Activated gamma-delta T cell treated with anti-CD3 and anti-CD28 coated beads, Interleukin-2, amount 50 U/mL, for 16 hours (primary cell): Measurements from ENCODE around the gene PRDX2.

ENCODE experiments used
- DNase-seq: peaks from one replicate; pipeline ENCODE4 v3.0.0-alpha.2; 2020; ENCODE audit warnings: low read depth

Gene PRDX2

DNA sequence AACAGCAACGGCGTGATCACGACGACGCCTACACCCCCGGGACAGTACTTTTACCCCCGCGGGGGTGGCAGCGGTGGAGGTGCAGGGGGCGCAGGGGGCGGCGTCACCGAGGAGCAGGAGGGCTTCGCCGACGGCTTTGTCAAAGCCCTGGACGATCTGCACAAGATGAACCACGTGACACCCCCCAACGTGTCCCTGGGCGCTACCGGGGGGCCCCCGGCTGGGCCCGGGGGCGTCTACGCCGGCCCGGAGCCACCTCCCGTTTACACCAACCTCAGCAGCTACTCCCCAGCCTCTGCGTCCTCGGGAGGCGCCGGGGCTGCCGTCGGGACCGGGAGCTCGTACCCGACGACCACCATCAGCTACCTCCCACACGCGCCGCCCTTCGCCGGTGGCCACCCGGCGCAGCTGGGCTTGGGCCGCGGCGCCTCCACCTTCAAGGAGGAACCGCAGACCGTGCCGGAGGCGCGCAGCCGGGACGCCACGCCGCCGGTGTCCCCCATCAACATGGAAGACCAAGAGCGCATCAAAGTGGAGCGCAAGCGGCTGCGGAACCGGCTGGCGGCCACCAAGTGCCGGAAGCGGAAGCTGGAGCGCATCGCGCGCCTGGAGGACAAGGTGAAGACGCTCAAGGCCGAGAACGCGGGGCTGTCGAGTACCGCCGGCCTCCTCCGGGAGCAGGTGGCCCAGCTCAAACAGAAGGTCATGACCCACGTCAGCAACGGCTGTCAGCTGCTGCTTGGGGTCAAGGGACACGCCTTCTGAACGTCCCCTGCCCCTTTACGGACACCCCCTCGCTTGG, 9.3 kb downstream of the PRDX2 start:
- peak; percentile 57 for DNase-seq

DNA sequence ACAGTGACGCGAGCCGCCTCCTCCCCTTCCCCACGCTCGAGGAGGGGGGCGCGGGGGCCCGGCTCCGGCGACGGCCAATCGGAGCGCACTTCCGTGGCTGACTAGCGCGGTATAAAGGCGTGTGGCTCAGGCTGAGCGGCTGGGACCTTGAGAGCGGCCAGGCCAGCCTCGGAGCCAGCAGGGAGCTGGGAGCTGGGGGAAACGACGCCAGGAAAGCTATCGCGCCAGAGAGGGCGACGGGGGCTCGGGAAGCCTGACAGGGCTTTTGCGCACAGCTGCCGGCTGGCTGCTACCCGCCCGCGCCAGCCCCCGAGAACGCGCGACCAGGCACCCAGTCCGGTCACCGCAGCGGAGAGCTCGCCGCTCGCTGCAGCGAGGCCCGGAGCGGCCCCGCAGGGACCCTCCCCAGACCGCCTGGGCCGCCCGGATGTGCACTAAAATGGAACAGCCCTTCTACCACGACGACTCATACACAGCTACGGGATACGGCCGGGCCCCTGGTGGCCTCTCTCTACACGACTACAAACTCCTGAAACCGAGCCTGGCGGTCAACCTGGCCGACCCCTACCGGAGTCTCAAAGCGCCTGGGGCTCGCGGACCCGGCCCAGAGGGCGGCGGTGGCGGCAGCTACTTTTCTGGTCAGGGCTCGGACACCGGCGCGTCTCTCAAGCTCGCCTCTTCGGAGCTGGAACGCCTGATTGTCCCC, 10.1 kb downstream of the PRDX2 start, which contains the start of gene JUNB:
JUNB (plus strand) TSS at position 142 of the 706 bp plus-strand sequence; CDS start at position 428, 286 bp downstream.
- DNase-seq: peak; percentile 93

DNA sequence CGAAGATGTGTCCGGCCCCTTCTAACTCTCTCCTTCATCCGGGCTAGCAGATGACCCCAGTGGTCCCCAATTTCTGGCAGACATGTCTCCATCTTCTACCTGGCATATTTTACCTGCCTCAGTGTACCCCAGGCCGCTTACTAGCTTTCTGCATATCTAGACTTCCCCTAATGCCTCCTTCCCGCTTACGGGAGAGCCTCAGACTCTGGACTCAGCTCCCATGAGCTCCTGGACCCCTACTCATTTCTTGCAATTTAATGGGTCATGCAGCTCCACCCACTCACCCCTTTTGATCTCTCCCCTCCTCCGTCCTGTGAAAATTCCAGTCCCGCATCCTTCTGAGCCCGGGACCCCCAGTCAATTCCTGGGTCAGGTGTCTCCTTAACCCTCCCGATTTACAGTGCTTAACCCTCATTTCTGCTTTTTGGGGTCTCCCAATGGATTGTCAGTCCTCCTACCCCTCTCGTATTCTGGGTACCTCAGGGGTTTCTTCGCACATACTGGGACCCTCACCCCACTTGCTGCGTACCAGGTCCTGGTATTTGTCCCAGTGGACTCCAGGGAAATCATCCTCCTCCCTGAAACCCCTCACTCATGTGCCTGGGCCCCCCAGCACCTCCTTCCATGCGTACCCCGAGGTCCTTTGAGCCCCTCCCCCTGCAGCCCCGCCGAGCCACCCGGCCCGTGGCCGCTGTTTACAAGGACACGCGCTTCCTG, 10.8 kb downstream of the PRDX2 start:
- no peak for DNase-seq

DNA sequence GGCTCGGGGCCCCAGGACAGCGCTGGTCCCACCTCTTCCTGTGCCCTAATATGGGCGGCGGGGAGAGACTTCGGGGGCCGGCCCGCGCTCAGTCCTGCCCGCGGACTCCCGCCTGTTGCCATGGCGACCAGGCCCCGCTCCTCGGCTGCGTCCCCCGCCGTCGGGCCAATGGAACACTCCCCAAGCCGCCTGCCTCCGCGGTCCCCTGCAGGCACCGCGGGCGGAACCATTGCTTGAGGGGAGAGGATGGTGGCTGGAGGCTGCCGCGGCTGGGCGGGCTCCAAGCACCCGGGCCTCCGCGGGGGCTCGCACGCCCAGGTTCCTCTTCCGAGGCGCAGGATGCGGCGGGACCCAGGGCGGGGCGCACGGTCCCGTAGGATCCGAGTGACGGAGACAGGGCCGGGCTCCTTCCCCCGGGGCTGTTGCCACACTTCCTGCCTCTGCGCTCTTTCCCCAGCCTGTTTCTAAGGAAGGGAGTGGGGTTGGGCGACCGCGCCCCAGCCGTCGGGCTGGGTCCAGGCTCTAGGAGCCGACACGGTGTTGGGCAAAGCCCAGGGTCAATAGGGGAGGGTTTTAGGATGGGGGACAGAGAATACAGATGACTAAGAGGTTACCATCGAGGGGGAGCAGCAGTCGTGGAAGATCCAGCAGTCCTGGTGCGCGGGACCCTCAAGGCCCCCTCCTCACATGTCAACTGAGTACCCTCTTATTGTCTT, 11.5 kb downstream of the PRDX2 start:
- peak; percentile 89 for DNase-seq

DNA sequence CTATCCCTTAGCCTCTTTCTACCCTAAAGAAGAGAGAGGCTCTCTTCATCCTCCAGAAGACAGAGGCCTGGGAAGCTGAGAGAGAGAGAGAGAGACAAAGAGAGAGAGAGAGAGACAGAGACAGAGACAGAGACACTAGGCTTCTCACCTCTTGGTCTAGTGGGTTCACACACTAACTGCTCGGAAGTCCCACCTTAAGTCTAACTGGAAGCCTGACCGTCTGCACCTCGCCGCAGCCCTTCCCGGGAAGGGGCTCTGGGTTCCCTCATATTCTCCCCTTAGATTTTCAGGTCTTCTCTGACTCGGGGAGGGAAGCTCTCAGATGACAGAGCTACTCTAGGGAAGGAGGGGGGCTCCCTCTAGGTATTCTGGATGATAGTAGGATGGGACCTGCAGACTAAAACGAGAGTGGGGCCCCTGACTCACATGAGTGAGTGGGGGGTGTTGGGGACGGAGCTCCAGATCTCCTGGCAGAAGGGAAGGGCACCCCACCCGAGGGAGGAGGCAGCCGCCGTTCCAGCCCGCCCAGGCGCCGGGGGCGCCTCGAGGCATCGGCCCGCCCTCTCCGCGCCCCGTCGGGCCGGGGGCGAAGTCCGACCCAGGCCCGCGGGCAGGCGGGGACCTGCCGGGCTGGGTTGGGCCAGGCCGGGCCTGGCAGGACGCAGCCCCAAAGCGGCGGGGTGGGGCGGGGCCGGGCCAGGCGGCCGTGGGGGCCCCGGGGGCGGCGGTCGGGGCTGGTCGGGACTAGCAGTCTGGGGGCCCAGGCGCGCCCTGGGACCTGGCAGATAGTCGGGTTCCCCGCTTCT, 12.3 kb downstream of the PRDX2 start:
- DNase-seq: no peak

DNA sequence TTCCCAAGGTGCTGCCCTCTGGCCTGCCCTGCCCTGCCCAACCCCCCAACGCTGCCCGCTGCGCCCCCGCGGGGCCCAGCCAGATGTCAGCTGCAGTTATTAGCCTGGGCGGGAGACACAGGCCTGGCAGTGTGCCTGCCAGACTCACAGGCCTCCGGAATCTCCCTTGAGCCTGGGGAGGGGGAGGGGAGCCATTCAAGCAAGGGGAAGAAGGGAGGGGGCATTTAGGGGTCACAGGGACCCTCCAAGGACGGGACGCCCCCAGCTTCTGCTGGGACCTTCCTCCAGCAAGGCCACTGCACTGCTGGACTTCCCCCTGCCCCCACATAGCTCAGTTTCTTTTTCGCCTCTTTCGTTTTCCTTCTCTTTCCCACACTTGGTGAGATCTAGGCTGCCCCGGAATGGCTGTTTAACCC, 12.9 kb downstream of the PRDX2 start:
- DNase-seq: no peak

DNA sequence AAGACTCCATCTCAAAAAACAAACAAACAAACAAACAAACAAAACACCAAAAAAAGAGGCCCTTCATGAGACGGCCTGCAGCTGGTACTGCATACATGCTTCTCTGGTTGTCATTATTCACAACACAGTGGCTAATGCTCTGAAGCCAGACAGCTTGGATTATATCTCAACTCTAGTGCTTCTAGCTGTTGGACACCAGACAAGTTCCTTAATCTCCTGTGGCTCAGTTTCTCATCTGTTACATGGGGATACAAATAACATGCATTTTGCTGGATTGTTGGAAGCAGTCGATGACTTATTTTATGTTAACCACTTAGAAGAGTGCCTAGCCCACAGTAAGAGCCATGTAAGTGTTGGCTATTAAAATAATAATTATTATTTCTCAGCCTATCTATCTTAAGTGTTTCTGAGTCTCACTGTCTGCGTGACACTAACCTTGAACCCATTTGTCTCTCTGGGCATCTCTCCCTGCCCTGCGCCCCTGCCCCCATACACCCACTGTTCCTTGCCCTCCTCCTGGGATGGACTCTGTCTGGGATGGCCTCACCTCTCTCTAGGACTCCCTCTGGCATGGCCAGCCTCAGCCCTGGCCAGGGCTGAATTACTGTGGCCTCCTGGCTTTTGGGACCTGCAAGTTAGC, 13.4 kb downstream of the PRDX2 start:
- DNase-seq: no peak

DNA sequence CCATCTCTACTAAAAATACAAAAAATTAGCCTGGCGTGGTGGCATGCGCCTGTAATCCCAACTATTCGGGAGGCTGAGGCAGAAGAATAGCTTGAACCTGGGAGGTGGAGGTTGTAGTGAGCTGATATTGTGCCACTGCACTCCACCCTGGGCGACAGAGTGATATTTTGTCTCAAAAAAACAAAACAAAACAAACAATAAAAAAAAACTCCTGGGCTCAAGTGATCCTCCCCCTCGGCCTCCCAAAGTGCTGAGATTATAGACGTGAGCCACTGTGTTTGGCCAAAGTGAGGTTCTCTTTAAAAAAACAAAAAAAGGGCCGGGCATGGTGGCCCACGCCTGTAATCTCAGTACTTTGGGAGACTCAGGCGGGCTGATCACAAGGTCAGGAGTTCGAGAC, 14.1 kb downstream of the PRDX2 start:
- DNase-seq: no peak

DNA sequence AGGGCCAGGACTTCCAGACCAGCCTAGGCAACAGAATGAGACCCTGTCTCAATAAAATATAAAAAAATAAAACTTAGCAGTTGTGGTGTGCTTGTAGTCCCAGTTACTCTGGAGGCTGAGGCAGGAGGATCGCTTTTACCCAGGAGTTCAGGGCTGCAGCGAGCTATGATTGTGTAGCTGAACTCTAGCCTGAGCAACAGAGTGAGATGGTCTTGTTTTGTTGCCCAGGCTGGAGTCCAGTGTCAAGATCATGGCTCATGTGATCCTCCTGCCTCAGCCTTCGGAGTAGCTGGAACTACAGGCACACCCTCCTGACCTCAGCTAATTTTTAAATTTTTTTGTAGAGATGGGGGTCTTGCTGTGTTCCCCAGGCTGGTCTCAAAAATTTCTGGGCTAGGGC, 14.6 kb downstream of the PRDX2 start:
- DNase-seq: no peak

DNA sequence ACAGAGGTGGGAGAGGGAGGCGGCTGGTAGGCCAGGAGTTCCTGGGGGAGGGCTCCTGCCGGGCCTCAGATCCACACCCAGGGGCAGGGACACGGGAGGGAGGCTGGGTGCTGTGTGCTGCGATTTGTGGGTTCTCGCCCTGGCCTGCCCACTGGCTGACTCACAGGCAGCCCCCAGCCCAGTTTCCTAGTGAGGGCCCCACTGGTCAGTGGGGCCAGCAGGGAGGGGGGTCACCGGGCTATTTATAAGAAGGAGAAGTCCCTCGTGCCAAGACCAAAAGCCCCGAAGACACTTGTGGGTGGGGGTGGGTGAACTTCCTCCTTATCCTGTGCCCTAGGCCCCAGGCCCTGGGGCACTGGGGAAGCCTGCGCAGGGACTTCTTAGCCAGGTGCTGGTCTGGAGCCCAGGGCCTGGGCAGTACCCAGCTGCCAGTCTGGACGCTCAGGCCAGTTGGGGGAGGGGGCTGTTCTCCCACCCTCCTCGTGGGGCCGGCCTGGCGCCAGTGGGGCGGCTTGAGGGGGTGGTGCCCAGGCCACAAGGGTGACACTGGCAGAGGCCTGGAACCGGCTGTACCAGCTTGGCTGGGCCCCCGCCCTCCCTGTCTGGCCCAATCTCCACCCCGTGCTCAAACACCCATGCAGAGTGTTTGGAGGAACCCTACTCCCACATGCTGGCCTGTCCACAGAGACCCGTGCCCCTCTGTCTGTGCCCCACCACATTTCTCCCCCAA, 15.3 kb downstream of the PRDX2 start:
- DNase-seq: no peak

DNA sequence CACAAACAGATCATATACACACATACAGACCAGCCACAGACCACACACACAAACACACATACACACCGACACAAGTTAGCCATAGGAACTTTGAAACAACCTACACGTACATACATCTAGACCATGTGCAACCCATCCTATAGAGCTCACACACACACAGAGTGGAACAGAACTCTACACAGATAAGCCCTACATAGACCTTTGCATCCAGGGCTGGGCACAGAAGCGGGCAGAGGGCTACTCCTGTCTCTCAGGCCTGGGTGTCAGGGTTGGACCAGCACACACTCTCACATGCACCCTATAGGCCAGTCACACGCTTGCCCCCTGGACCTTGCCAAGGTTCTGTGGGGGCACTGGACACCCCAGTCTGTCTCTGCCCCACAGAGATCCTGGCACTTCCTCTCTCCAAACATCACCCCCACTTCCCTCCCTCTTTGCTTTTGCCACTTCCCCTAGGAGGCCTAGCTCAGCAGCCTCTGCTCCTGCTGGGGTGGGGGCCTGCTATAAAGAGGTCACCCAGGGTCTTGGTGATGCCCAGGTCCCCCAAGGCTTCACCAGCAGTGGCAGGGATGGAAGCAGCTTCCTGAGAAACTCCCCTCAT, 16.1 kb downstream of the PRDX2 start:
- DNase-seq: no peak

DNA sequence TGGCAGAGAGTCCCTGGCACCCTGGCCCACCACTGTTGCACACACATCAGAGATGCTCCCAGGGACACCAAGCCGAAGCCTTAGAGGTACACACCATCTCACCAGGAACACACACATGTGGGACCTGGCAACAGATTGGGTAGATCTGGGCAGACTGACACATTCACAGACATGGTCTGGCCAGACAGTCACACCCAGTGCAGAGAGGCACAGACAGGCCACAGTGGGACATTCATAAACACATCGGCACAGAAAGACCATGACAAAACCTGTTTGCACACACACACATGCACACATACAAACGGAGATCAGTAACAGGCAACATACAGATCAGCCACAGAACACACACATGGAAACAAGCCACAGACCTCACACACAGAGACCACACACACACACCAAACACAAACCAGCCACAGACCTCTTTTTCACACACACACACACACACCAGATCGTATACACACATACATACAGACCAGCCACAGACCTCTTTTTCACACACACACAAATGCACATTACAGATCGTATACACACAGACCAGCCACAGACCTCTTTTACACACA, 16.6 kb downstream of the PRDX2 start:
- no peak for DNase-seq

DNA sequence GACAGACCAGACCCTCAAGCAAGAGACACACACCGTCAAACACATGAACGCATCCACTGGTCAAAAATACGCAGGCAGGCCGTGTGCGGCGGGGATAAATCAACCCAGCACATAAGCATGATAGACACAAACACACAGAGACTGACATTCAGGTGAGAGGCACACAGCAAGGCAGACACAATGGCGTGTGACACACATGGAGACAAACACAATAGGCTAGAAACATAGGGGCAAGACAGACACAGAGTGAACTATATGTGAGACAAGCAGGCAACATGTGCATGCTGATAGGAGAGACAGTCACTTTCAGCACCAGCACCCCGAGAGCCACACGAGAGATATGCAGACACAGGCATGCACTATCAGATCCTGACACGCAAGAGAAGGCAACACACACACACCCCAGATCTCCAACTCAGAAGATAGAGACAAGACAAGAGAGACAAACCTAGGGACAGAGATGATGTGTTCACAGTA, 17.2 kb downstream of the PRDX2 start:
- DNase-seq: no peak

DNA sequence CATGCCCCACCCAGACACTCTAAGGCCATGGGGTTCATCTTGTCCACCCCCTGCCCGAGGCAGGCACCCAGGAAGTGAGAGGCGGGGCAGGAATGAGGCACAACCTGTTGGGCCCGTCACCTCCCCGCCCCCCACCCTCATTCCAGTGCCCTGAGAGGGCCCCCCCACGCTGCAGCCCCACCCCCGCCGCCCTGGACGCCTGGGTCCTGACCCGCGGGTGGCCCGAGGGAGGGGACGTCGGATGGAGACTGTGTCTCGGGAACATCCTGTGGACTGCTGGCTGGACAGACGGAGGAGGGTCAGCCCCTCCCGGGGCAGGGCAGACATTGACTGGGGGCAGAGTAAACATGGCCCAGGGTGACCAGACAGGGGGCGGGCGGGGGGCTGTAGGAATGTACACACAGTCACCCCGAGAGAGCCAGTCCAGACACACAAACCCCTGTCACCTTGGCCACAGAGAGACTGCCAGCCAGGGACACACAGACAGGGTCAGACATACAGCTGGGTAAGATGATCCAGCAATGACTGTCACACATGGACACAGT, 17.7 kb downstream of the PRDX2 start:
- DNase-seq: no peak

DNA sequence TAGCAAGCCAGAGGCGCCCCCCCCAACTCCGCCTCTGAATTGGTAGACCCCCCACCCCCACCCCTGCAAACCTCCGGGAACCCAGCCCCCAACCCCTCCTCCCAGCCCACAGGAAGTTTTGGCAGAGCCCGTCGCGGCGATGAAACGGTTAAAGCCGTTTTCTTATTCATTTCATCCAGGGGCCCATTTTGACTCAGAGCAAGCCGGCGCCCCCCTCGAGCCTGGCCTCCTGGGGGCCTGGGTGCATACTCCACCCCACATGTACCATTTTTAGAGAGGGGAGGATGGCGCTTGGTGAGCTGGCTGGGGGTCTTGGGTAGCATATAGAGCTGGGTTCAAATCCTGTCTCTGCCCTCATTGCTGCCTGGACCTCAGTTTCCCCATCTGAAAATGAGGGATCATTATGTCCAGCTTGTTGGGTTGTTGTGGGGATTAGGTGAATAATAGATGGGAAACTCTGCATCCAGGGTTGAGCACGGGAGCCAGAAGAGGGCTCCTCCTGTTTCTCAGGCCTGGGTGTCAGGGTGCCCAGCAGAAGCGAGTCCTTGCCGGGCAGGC, 18.2 kb downstream of the PRDX2 start:
- DNase-seq: no peak

DNA sequence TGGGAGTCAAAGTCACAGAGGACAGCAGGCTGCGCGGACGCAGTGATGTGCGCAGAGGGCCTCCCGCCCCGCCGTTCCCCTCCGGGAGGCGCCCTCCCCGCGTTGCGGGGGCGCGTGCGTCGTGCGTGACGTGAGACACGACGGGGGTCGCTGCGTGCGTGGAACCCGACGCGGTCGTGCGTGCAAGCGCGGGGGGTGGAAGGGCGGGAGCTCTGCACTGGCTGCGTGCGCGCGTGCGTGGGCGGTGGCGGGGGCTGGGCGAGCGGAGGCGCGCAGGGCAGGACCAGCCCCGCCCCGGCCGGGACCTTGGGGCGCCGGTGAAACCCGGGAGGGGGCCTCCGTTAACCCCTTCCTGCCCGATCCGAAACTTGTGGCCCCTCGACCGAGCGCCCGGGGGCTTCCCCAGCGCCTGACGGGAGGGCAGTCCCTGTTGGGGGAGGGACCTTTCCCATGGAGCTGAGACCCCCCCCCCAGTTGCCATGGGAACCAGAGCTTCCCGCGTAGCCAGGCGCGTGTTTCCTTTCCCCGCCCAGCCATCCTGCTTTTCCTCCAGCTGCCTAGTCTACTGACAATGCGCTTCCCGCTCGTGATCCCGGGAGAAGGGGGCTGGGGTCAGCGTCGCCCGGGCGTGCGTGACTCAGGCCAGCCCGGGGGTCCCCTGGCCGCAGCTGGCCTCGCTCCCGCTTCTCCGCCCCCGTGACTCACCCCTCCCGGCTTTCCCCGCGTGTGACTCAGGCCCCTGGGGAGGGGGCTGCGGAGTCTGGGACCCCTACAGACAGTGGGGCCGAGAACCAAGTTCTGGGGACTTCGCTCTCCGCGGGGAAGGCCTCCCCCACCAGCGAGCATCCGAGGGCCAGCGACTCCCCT, 18.9 kb downstream of the PRDX2 start:
- peak; percentile 85 for DNase-seq

DNA sequence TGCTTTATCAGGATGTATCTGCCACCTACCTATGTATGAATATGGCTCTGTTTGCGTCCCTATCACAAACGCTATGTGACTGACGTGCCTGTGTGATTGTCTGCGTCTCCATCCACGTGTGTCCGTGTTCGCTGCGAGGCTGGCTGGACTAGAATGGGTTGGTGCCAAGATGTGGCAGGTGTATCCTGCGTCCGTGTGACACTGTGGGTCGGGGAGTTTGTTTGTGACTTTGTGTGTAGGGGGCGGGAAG, 19.5 kb downstream of the PRDX2 start:
- DNase-seq: no peak
